ENCODE results near the gene ANKRD27. TPM values are rescaled to one million over a fixed set of nuclear protein-coding genes. Genes with fewer than 3 reads are reported as not detected.

ANKRD27 gene
- total RNA-seq, 1 donor from 2014 or later = 32.4 TPM

GRCh38 chr19:32686847-32687475 lies 12.0 kb upstream of the ANKRD27 start:
- H3K27ac ChIP-seq = no peak overlapping the region
- no peaks in the 10 kb centered on the region for H3K36me3 ChIP-seq
- no peaks in the 10 kb centered on the region for H3K27me3 ChIP-seq
- no peak overlapping the region for H3K4me3 ChIP-seq
- H3K4me1 ChIP-seq = peaks cover 16% of the 10 kb centered on the region
- no peak for DNase-seq (ENCODE audit: extremely low spot score in 2 of 2)
- TF ChIP-seq CTCF (IDR thresholded peaks at IDR 0.05) = no peak
- no peak for TF ChIP-seq POLR2AphosphoS5 (IDR thresholded peaks at IDR 0.05; ENCODE audit: insufficient read depth in 1 of 2, low read depth in 1 of 2)
- no peak for TF ChIP-seq POLR2A (IDR thresholded peaks at IDR 0.05)
- H3K9me3 ChIP-seq = no peaks in the 10 kb centered on the region
- intact Hi-C loops (cut with DNase I) = no loop called here

- DNase-seq (ENCODE audit: extremely low spot score in 2 of 2) = no peak
- intact Hi-C loops (cut with DNase I) = no loop called here
- Histone ChIP-seq H3K9me3 (no peaks in the 10 kb centered on the region), H3K4me3 (no peak overlapping the region), H3K36me3 (no peaks in the 10 kb centered on the region), H3K27me3 (no peaks in the 10 kb centered on the region), H3K4me1 (no peaks in the 10 kb centered on the region), H3K27ac (no peak overlapping the region)
- no peak for TF ChIP-seq CTCF (IDR thresholded peaks at IDR 0.05)
Measured at GRCh38 chr19:32682317-32682716, 7.3 kb upstream of the ANKRD27 start.

GRCh38 chr19:32680986-32681385 lies 6.0 kb upstream of the ANKRD27 start:
- intact Hi-C loops (cut with DNase I) = no loop called here
- no peak for TF ChIP-seq CTCF (IDR thresholded peaks at IDR 0.05)
- no peak for TF ChIP-seq POLR2AphosphoS5 (IDR thresholded peaks at IDR 0.05; ENCODE audit: insufficient read depth in 1 of 2, low read depth in 1 of 2)
- no peak for TF ChIP-seq POLR2A (IDR thresholded peaks at IDR 0.05)
- no peaks in the 10 kb centered on the region for H3K9me3 ChIP-seq

GRCh38 chr19:32677657-32678056 lies 2.7 kb upstream of the ANKRD27 start:
- intact Hi-C loops (cut with DNase I) = no loop called here
- H3K4me3 ChIP-seq = no peak overlapping the region
- H3K27ac ChIP-seq = no peak overlapping the region

More at GRCh38 chr19:32680986-32681385, 6.0 kb upstream of the ANKRD27 start:
- Histone ChIP-seq H3K27ac (no peak overlapping the region), H3K4me3 (no peak overlapping the region), H3K36me3 (no peaks in the 10 kb centered on the region), H3K27me3 (no peaks in the 10 kb centered on the region), H3K4me1 (peaks cover 3% of the 10 kb centered on the region)
- DNase-seq (ENCODE audit: extremely low spot score in 2 of 2) = no peak

More at GRCh38 chr19:32677657-32678056, 2.7 kb upstream of the ANKRD27 start:
- no peak for TF ChIP-seq POLR2A (IDR thresholded peaks at IDR 0.05)
- no peak for TF ChIP-seq POLR2AphosphoS5 (IDR thresholded peaks at IDR 0.05; ENCODE audit: insufficient read depth in 1 of 2, low read depth in 1 of 2)
- no peak for TF ChIP-seq CTCF (IDR thresholded peaks at IDR 0.05)
- H3K36me3 ChIP-seq = no peaks in the 10 kb centered on the region
- peaks cover 25% of the 10 kb centered on the region for H3K4me1 ChIP-seq
- DNase-seq (ENCODE audit: extremely low spot score in 2 of 2) = no peak
- H3K9me3 ChIP-seq = no peaks in the 10 kb centered on the region
- no peaks in the 10 kb centered on the region for H3K27me3 ChIP-seq
